Left kidney (tissue), 2 donors: ENCODE measurements around the gene ZNF592. TPM values are rescaled to one million over a fixed set of nuclear protein-coding genes. Genes with fewer than 3 reads are reported as not detected.
"Not testable (repeated sequence)": the region's sequence is repeated elsewhere in the genome, so short reads cannot be mapped to it uniquely, and the experiment has no call there.

ENCODE experiments used
- DNase-seq: peaks from one replicate; pipeline ENCODE4 v3.0.0-alpha.2; 2013
- polyA plus RNA-seq: library from polyadenylated mRNA; unstranded; fragments of 120-200 nt; gene quantifications from one replicate; pipeline ENCODE4 v1.2.1, GENCODE V29; 2013; ENCODE audit not compliant: insufficient read length

Gene ZNF592
- polyA plus RNA-seq, 1 donor, result 32.2 TPM

DNA sequence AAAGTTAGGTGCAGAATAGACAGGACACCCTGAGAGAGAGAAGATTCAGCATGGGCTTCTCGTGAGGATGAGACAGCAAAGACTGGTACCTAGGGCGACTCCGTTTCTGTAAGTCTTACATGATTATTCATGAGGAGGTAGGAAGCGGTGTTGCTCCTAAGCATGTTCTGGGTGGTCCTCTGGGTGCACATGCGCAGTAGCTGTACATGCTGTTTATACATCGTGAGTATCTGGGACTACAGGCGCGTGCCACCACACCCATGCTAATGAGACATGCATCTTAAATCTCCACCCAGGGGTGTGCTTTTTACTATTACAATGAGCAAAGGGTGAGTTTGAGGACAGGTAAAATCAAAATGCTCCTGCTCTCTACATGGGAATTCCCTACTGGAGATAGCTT lies 81.0 kb downstream of the ZNF592 start:
- no peak for DNase-seq

DNA sequence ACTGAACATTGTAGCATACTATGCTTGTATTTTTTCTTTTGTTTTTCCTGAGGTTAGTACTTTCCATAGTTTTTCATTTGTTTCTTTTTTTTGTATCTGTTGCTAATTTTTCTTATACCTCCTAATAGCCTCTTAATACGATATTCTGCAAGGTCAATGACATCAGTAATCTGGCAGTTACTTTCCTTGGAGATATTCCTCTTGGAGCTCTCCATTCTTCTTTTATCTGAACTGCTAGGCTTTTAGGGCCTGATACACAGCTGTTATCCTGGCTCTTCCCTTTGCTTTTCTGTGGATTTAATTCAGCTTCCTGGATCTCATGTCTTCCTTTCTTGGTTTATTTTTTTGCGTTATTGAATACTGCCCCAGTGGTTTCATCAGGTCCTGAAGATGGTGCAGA lies 81.6 kb downstream of the ZNF592 start:
- DNase-seq, result no peak

DNA sequence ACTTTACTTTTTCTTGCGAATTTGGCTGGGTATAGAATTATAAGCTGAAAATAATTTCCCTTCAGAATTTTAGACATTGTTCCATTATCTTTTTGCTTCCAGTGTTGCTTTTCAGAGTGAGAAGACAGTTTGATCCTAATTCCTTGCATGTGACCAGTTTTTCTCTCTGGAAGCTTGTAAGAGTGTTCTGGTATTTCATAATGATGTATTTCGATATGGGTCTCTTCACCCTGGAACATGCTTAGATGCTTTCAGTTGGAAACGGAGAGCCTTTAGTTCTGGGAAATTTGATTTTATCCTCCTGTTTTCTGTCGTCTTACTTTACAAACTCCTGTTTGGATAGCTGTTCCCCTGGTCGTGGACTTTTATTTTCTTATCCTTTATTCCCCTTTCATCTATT lies 82.6 kb downstream of the ZNF592 start:
- no peak for DNase-seq

DNA sequence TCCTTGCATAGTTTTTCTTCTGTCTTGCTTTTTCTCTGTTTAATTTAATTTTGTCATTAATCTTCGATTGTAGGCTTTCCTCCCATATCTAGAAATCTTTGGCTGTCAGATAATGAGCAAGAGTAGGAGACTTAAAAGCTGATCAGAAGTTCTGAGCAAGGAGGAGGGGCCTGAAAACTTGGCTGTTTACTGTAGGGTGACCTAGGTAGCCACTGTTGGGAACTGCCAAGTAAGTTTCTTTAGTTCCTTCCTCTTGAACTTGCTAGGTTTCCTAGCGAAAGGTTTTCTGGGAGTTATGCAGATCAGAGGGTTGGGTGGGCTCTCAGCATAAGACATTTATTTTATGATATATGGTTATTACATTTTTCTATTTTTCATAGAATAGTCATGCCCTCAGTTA lies 83.2 kb downstream of the ZNF592 start:
- DNase-seq, result no peak

- DNase-seq, result no peak
Measured at GRCh38 chr15:84832448-84833040, 84.2 kb downstream of the ZNF592 start.

DNA sequence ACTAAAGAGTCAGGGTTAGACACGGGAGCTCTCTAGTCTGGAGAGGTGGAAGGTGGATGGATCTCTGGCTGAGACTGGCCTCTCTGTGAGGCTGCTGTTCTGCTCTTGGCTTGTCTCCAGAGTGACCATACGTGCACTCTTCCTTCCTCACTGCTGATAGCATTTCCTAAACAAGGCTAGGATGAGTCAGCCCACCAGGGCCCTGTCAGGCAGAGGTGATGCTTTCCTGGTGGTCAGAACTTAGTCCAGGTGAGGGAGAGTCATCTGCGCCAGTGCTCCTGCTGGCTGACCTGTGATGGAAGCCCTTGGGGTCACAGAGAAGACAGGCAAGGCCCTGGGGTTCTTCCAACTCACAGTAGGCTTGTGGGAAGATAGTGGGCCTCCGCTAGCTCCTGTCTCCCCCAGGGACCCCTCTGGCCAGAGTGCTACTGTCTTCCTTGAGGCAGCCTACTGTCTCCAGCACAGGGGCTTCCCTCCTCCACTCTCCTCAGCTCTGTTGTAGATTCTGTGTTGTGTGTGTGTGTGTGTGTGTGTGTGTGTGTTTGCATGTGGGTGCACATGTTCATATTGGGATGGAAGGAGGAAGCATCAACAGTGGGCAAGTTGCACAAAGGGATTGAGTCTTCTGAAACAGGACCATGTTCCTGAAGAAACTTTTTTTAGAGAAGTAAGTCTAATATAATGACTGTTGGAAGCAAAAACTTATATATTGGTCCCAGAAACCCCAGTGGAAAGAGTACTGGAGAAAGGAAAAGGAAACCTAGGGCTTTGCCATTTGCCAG lies 85.2 kb downstream of the ZNF592 start:
- DNase-seq, result no peak

DNA sequence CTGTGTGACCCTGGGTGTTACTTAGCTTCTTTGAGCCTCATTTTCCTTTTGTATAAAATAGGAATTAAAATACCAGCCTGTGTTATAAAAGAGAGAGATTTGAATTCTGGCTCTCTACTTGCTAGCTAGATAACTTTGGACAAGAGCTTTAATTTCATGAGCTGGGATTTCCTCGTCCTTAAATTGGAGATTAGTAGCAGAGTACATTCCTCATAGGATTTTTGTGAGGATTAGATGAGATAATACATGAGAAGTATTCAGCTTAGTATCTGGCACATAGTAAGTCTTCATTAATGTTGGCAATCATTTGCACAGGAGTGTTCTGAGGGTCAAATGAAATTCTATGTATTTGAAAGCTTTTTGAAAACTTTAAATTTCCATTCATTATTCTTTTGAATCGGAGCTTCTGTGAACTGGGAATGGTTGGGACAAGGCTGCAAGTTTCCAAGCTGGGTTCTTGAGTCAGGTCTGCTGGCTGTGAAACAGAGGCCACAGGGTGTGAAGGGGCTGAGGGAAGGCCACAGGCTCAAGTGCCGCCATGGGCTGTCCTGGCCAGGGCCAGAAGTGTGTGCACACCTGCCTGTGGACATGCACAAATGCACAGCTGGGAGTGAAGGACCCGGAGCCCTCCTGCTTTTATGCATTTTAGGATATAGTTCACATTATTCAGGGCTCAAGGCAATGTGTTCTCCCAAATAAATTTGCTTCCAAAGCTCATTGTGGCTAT lies 86.0 kb downstream of the ZNF592 start:
- no peak for DNase-seq

GRCh38 chr15:84834969-84835368 lies 86.6 kb downstream of the ZNF592 start:
- DNase-seq, result no peak

DNA sequence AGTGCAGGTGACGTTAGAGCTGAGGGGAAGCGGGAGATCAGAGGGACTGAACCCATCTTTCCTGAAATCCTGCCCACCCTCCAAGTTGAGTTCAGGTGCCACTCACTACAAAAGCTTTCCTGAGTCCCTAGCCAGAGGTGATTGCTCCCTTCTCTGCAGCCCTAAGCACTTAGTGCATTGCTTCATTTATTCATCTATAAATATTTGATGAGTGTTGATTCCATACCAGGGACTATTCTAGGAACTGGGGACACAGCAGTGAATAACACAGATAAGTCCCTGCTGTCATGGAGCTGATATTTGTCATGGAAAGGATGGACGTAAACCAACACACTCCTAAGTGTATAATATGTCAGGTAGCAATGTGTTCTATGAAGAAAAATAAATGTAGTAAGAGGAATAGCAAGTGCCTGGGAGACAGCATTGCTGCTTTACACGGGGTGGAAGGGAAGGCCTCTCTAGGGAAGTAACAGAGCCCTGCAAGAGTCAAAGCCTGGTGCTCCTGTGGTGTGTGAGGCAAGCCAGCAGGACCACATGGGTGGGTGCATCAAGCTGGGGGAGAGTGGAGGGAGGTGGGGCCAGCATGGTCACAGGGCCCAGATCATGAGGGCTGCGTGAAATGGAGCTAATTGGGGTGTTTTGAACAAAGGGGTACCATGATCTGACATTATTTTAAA lies 87.4 kb downstream of the ZNF592 start:
- no peak for DNase-seq

DNA sequence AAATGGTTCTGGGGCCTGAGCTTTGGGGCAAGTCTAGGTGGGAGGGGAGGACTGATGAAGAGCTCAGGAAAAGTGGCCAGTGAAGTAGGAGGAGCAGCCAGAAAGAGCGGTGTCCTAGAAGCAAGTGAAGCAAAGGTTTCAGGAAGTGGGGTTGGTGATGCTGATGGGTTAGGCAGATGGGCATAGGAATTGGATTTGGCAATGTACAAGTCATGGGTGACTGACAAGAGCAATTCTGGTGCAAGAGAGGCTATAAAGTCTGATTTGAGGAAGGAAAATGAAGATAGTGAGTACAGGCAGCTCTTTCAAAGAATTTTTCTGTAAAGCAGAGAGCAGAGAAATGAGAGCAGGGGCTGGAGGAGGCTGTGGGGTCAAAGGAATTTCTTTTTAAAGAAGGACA lies 88.5 kb downstream of the ZNF592 start:
- no peak for DNase-seq

- DNase-seq, result no peak
Measured at GRCh38 chr15:84839714-84840113, 91.3 kb downstream of the ZNF592 start.

- no peak for DNase-seq
Measured at GRCh38 chr15:84840255-84840654, 91.9 kb downstream of the ZNF592 start.

DNA sequence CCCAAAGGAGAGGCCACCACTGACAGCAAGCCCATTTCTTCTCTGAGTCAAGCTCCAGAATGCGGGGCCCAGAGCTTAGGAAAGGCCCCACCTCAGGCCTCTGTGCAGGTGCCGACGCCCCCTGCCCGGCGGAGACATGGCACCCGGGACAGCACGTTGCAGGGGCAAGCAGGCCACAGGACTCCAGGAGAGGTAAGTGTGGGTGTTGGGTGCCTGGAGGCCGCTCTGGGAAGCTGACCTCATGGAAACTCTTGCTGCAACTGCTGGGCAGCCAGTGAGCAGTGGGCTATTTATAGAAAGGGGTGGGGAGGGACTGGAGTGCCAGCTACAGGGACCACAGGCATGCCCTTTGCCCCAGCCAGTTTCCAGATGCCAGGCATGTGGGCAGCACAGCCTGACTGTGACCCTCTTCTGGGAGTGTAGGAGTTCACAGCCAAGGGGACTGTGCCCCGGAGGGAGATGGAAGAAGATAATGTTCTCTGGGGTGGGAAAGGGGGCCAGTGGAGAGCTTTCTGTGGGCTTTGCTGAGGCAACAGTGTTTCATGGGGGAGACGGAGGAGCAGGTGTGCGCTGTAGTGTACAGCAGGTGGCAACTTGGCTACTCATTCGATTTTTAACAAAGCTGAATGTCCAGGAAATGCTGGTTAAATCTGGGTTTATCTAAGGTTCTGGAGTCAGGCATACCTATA lies 92.5 kb downstream of the ZNF592 start:
- no peak for DNase-seq

DNA sequence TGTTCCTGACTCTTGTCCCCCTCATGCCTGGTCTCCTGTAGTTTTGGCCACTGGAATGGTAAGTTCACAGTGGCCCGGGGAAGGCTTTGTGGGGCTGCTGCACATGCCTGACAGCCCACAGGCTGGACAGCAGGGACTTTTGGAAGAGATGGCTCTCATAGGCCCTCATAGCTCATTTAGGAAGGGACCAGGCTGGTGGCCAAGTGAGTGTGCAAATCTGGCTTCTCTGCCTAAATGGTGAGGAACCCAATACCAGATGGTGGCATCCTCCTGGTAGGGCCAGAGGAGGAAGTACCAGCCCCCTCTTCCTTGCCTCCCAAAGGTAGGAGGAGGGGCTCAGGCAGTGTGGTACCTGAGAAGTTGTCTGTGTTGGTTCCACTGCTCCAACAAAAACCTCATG lies 94.4 kb downstream of the ZNF592 start:
- DNase-seq, result no peak

DNA sequence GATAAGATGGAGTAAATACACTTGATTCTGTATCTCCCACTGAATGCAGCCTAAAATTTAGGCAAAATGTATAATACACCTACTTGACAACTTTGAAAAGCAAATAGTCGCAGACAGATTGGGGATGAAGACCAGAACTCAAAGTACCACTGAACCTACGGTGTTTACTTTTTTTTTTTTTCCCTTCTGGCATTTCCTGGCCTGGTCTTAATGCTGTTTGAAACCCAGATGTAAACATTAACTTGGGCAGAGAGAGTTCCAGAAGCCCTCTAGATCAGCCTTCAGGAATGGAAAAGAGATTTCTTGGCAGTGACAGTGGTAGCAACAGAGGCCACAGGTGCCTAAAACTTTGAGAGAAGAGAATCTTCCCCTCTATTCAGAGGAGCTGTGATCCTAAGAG lies 96.6 kb downstream of the ZNF592 start:
- no peak for DNase-seq

- DNase-seq, result not testable (repeated sequence)
Measured at GRCh38 chr15:84845631-84846030, 97.2 kb downstream of the ZNF592 start.

GRCh38 chr15:84846269-84846668 lies 97.9 kb downstream of the ZNF592 start:
- DNase-seq, result no peak

GRCh38 chr15:84847382-84847781 lies 99.0 kb downstream of the ZNF592 start:
- DNase-seq, result no peak

DNA sequence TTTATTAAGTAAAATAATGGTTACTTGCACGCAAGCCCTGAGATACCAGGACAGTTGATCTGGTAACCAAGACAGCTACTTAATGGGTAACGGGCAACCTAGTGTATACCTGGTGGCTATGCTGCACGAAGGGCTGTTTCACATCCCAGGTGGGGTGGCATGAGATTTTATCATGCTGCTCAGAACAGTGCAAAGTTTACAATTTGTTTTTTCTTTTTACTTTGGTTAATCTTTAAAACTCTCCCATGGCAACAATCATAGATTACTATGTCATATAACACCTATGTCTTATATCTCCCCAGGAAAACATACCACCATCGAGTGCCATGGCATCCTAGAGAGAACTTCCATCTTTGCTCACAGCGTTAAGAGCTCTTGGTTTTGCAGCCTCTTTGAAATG lies 103.8 kb downstream of the ZNF592 start:
- no peak for DNase-seq

GRCh38 chr15:84855136-84855535 lies 106.7 kb downstream of the ZNF592 start:
- no peak for DNase-seq

DNA sequence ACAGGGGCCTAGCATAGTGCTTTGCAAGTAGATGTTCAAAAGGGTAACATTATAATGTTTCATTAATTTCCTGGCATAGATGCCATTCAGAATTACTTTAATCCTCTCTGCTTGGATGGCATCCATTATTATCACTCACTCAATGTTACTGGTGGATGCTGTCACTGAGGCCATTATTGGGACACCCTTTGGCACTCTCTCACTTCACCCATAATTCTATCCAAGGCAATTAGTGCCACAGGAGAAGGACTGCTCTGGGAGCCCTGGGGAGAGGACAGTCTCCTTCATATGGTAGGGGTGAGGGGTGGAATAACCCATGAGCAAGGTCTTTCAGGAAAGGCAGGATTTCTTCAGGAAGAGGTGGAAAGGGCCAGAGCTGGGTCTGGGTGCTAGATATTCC lies 107.4 kb downstream of the ZNF592 start:
- DNase-seq, result no peak
